DND-41 (cell line): ENCODE data around the gene PTBP1.

Experiments used
- ATAC-seq: fragments of 200-7000 bp; cut with Tn5 transposase; 3 replicates; pipeline ENCODE4 v1.9.1; 2021; ENCODE audit warnings: low read depth; ENCODE audit not compliant: insufficient read depth
- DNase-seq: peaks from one replicate; pipeline ENCODE4 v3.0.0-alpha.2; 2020
- H2AFZ ChIP-seq: 2 replicates; pipeline ENCODE4 v1.6.0; 2012; ENCODE audit warnings: low read depth, low read length
- H3K27ac ChIP-seq: 2 replicates; pipeline ENCODE4 v1.5.1; 2012; ENCODE audit warnings: low read length, inconsistent platforms
- H3K27me3 ChIP-seq: fragments of 200-600 bp; sonication (generic); 2 replicates; pipeline ENCODE4 v1.6.0; 2012; ENCODE audit warnings: low read length, mild to moderate bottlenecking, inconsistent platforms; ENCODE audit not compliant: insufficient read depth, poor library complexity
- H3K36me3 ChIP-seq: 2 replicates; pipeline ENCODE4 v1.5.1; 2012; ENCODE audit warnings: low read length, inconsistent platforms; ENCODE audit not compliant: insufficient read depth
- H3K4me1 ChIP-seq: 2 replicates; pipeline ENCODE4 v1.5.1; 2012; ENCODE audit warnings: mild to moderate bottlenecking, low read length; ENCODE audit not compliant: insufficient read depth
- H3K4me2 ChIP-seq: 2 replicates; pipeline ENCODE4 v1.6.0; 2012; ENCODE audit warnings: mild to moderate bottlenecking, moderate library complexity, low read length, inconsistent platforms; ENCODE audit not compliant: insufficient read depth
- H3K4me3 ChIP-seq, 2 experiments: fragments of 200-600 bp in 1 of 2; shearing (Covaris generic) in 1 of 2; 2 replicates each; pipeline ENCODE4 v1.5.1; 2012 to 2016; ENCODE audit warnings: inconsistent platforms in 2 of 2, low read length in 2 of 2, mild to moderate bottlenecking in 2 of 2, low read depth in 1 of 2, moderate library complexity in 1 of 2
- H3K79me2 ChIP-seq: 2 replicates; pipeline ENCODE4 v1.6.0; 2012; ENCODE audit warnings: low read length, inconsistent platforms; ENCODE audit not compliant: insufficient read depth
- H3K9ac ChIP-seq: 2 replicates; pipeline ENCODE4 v1.6.0; 2012; ENCODE audit warnings: low read depth, mild to moderate bottlenecking, inconsistent platforms, low read length, moderate library complexity
- H3K9me3 ChIP-seq: 2 replicates; pipeline ENCODE4 v1.5.1; 2012; ENCODE audit warnings: low read length, moderate library complexity, mild to moderate bottlenecking, inconsistent platforms; ENCODE audit not compliant: insufficient read depth, severe bottlenecking
- H4K20me1 ChIP-seq: 2 replicates; pipeline ENCODE4 v1.6.0; 2012; ENCODE audit warnings: low read length; ENCODE audit not compliant: insufficient read depth
- CTCF ChIP-seq: IDR thresholded peaks from 2 replicates; pipeline ENCODE4 v1.5.1; 2012; ENCODE audit warnings: borderline replicate concordance, low read length, moderate library complexity, mild to moderate bottlenecking; ENCODE audit not compliant: poor library complexity, severe bottlenecking; ENCODE audit errors: extremely low read depth
- EZH2 ChIP-seq: IDR thresholded peaks from 3 replicates; pipeline ENCODE4 v1.6.1; 2012; ENCODE audit warnings: borderline replicate concordance, low read depth, mild to moderate bottlenecking, moderate library complexity, low read length, inconsistent platforms; ENCODE audit not compliant: severe bottlenecking

Gene PTBP1

GRCh38 chr19:831407-832369 lies 34.4 kb downstream of the PTBP1 start:
- no peaks in the 10 kb centered on the region for H3K27me3 ChIP-seq
- H3K4me3 ChIP-seq, result no peak overlapping the region
- H3K4me2 ChIP-seq, result no peak overlapping the region
- no peak overlapping the region for H2AFZ ChIP-seq
- DNase-seq, result no peak
- no peaks in the 10 kb centered on the region for H3K79me2 ChIP-seq
- ATAC-seq, result no peak
- H3K9ac ChIP-seq, result no peak overlapping the region
- no peaks in the 10 kb centered on the region for H3K4me1 ChIP-seq
- H3K9me3 ChIP-seq, result no peaks in the 10 kb centered on the region
- H3K36me3 ChIP-seq, result no peaks in the 10 kb centered on the region
- TF ChIP-seq CTCF (no peak), EZH2 (no peak)
- H4K20me1 ChIP-seq, result no peaks in the 10 kb centered on the region
- no peak overlapping the region for H3K27ac ChIP-seq

GRCh38 chr19:834216-834615 lies 37.0 kb downstream of the PTBP1 start:
- Histone ChIP-seq H3K4me1 (no peaks in the 10 kb centered on the region), H2AFZ (no peak overlapping the region), H3K36me3 (no peaks in the 10 kb centered on the region), H3K4me3 (no peak overlapping the region), H4K20me1 (no peaks in the 10 kb centered on the region), H3K9ac (no peak overlapping the region), H3K27ac (no peak overlapping the region), H3K4me2 (no peak overlapping the region), H3K79me2 (no peaks in the 10 kb centered on the region), H3K9me3 (no peaks in the 10 kb centered on the region), H3K27me3 (no peaks in the 10 kb centered on the region)
- TF ChIP-seq CTCF, result no peak
- no peak for TF ChIP-seq EZH2
- ATAC-seq (no peak), DNase-seq (no peak)

GRCh38 chr19:835210-835810 lies 38.1 kb downstream of the PTBP1 start:
- Histone ChIP-seq H3K4me1 (no peaks in the 10 kb centered on the region), H3K9me3 (no peaks in the 10 kb centered on the region), H4K20me1 (no peaks in the 10 kb centered on the region), H3K4me3 (no peak overlapping the region), H3K79me2 (no peaks in the 10 kb centered on the region), H3K27ac (no peak overlapping the region), H3K36me3 (no peaks in the 10 kb centered on the region), H3K4me2 (no peak overlapping the region), H3K9ac (no peak overlapping the region), H2AFZ (no peak overlapping the region), H3K27me3 (no peaks in the 10 kb centered on the region)
- ATAC-seq (no peak), DNase-seq (no peak)
- no peak for TF ChIP-seq EZH2
- no peak for TF ChIP-seq CTCF
